GM12865 (cell line): ENCODE measurements around the gene MSRB1.

Source experiments
- DNase-seq: peaks from one replicate; pipeline ENCODE4 v3.0.0; 2010; ENCODE audit warnings: low read depth
- H3K4me3 ChIP-seq: 2 replicates; pipeline ENCODE4 v1.5.1; 2011; ENCODE audit warnings: mild to moderate bottlenecking, low read depth, low read length, control low read depth
- TF ChIP-seq, protein P1 (sequence below): IDR thresholded peaks from 2 replicates; pipeline ENCODE4 v1.5.1; 2011; ENCODE audit warnings: low read length, control low read depth, low read depth, inconsistent platforms; ENCODE audit not compliant: insufficient read depth; ENCODE audit errors: missing control alignments

The MSRB1 gene

DNA sequence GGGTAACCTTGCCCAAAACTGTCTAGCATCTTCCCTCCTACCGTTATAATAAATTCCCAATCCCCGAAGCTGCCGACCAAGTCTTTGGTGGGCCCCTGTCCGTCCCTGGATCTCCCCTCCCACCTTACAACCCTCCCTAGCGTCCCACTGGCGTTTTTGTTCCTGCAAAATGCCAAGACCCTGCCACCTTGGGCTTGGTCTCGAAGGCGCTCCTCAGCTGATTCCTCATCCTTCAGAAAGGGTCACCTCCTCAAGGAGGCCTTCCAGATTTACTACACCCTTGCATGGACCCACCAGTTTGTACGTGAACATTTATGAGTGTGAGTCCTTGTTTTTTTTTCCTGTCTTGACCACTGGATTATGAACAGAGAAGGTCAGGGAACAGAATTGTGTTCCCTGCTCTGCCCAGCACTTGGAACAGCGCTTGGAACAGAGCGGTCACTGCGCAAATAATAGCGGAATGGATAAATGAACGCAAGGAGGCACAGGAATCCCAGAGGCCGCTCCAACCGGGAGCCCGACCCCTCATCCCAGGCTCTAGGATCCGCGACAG lies 40.1 kb upstream of the MSRB1 start:
- no peak overlapping the region; the same call in 1 of the 2 replicates for H3K4me3 ChIP-seq
- DNase-seq = no peak
- TF ChIP-seq, protein P1, sequence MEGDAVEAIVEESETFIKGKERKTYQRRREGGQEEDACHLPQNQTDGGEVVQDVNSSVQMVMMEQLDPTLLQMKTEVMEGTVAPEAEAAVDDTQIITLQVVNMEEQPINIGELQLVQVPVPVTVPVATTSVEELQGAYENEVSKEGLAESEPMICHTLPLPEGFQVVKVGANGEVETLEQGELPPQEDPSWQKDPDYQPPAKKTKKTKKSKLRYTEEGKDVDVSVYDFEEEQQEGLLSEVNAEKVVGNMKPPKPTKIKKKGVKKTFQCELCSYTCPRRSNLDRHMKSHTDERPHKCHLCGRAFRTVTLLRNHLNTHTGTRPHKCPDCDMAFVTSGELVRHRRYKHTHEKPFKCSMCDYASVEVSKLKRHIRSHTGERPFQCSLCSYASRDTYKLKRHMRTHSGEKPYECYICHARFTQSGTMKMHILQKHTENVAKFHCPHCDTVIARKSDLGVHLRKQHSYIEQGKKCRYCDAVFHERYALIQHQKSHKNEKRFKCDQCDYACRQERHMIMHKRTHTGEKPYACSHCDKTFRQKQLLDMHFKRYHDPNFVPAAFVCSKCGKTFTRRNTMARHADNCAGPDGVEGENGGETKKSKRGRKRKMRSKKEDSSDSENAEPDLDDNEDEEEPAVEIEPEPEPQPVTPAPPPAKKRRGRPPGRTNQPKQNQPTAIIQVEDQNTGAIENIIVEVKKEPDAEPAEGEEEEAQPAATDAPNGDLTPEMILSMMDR = no peak

GRCh38 chr16:1982013-1982433 lies 39.0 kb upstream of the MSRB1 start:
- no peak overlapping the region for H3K4me3 ChIP-seq
- DNase-seq = no peak

GRCh38 chr16:1981398-1981836 lies 38.4 kb upstream of the MSRB1 start, which contains the start of gene NOXO1:
NOXO1 (minus strand) TSS chr16:1981469; CDS start chr16:1981179, 290 bp downstream.
- TF ChIP-seq, protein P1 = no peak
- DNase-seq = peak; percentile 55
- no peak within 1 kb of the TSS for H3K4me3 ChIP-seq

More at GRCh38 chr16:1982013-1982433, 39.0 kb upstream of the MSRB1 start:
- TF ChIP-seq, protein P1 = no peak

- no peak overlapping the region for H3K4me3 ChIP-seq
- DNase-seq = no peak
- TF ChIP-seq, protein P1 = no peak
These were observed 37.7 kb upstream of the MSRB1 start for GRCh38 chr16:1980770-1981087.

DNA sequence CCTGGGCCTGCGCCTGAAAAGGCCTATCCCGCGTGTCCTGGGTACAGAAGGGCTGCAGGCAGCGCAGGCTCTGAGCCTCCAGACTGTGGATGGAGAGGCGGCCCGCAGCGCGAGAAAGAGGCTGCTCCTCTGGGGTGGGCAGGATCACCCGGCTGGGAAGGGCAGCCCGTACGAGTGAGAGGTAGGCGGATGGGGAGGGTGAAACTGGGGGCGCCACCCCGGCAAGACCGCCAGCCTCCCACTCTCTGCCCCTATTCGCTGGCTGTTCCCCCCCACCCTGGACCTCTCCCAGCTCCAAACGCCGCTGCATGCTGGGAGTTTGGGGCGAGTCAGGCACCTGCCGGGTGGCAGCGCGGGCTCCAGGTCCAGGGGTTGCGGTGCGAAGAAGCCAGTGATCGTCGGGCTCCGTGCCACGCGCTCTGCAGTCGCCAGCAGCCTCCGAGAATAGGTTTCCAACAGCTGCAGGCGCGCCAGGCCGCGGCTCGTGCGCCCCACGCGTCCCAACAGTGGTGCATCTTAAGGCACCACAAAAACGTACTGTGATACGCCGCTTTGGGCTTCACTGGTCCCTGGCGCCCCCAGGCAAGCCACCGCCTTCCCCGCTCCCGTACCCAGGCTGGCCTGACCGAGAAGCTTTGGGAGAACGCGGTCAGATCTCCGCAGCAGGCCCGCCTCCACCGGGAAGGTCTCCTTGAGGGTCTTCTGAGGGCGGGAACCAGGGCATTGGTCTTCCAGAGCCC lies 37.2 kb upstream of the MSRB1 start:
- no peak overlapping the region for H3K4me3 ChIP-seq
- DNase-seq = no peak
- TF ChIP-seq, protein P1 = no peak

GRCh38 chr16:1979271-1980029 lies 36.5 kb upstream of the MSRB1 start:
- no peak overlapping the region for H3K4me3 ChIP-seq
- no peak for DNase-seq
- TF ChIP-seq, protein P1 = no peak
